DMS114 treated with DMSO at 0.1 percent for 48 hours (cell line): ENCODE results near the gene USP22.

Experiments used
- DNase-seq: peaks from one replicate; lab custom pipeline; 2025; ENCODE audit not compliant: unreplicated experiment; lab: John Stamatoyannopoulos, UW

The USP22 gene

DNA sequence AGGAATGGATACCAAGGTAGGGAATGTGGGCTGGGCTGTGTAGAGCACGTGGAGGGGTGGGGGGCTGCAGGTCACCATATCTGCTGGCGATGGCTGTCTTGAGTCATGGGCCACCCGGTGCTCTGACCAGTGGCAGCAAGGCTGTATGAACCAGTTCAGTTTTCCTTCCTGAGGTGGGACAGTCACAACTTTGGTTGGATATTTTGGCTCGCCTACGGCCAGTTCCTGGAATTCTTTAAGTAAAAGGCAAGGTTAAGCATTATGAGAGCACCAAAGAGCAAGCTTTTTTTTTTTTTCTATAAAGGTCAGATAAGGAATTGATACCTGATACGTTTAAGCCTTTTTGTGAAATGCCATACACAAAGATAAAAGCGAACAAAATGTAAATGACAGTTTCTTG lies 81.9 kb downstream of the USP22 start:
- DNase-seq = no peak

DNA sequence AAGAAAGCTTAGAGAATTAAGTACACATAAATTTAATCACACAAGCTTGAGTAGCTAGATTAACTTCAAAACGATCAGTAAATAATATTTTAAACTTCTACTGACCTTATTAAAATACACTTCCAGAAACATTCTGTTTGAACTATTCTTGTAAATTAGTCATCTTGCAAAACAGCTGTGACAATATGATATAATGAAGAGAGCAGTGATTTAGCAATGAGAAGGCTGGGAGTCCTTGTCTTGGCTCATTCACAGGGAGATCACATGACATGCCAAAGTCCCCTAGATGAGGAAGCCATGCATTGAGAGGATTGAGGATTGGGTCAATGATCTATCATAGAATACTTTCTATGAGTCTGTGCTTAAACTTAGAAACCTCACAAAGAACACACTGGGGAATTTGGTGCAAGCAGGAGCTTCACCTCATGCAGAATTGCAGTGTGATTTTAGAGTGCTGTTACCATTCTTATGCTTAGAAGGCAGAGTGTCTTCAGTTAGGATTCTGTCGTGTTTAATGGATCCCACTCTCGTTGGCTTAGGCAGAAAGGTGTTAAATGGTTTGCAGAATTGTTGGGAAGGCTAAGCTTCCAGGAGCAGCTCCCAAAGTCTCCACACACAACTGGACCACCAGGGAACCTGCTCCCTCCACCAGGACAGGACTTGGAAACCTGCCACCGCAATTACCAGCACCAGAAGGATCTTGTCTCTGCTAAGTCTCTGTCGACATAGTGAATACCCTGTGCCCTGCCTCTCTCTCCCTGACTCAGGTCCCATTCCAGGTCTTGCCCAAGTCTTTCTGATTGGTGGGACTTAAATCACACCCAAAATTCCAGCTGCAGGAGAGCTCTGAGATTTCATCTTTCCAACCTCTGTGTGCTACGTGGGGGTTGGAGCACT lies 87.1 kb downstream of the USP22 start:
- DNase-seq = no peak

DNA sequence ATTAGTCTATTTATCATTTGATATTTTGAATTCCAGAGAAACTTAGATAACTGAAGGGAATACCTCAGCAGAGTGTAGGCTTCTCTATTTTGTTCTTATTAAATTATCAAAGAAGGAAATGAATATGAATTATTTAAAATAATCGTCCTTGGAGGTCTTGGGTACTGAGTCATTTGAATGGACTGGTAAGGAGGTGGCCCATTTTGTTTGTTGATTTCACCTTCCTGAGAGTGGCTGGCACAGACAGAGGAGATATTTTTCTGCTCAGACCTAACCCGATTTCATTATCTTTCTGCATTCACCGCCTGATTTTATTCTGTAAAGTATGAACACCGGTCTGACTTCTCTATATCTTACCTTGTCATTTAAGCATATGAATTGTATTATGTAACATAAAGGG lies 88.0 kb downstream of the USP22 start:
- DNase-seq = no peak

DNA sequence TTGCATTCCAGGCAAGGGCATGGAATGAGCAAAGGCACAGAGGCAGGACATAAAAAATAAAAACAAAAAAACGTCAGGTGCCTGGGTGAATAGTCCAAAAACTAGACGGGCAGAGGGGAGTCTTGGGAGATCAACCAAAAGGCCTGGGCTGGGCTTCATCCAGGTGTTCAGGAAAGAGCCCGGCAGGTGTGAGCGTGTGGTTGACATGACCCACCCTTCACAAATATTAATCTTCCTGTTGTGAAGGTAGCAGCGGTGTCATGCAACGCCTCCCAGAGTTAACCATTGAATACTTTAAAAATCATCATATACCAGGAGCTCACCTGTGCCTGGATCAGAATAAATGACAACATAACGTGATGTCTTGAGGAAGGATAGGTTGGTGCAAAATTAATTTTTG lies 90.6 kb downstream of the USP22 start:
- DNase-seq = no peak
